Muscle of leg (tissue), 11 donors: ENCODE data around the gene GOLPH3L. TPM values are rescaled to one million over a fixed set of nuclear protein-coding genes. Genes with fewer than 3 reads are reported as not detected.
"Not testable (repeated sequence)": the region's sequence is repeated elsewhere in the genome, so short reads cannot be mapped to it uniquely, and the experiment has no call there.

Experiments used
- DNase-seq: peaks from one replicate; pipeline ENCODE4 v3.0.0; 2013
- H3K27ac ChIP-seq: one replicate; pipeline ENCODE4 v1.5.1; 2013; ENCODE audit warnings: mild to moderate bottlenecking, low read length, control low read depth
- H3K27me3 ChIP-seq: one replicate; pipeline ENCODE4 v1.6.1; 2013; ENCODE audit warnings: low read length; ENCODE audit not compliant: control insufficient read depth, insufficient read depth
- H3K36me3 ChIP-seq: one replicate; pipeline ENCODE4 v1.6.1; 2013; ENCODE audit warnings: low read length; ENCODE audit not compliant: control insufficient read depth, insufficient read depth
- H3K4me1 ChIP-seq: one replicate; pipeline ENCODE4 v1.6.1; 2013; ENCODE audit warnings: low read length; ENCODE audit not compliant: control insufficient read depth, insufficient read depth
- H3K4me3 ChIP-seq: one replicate; pipeline ENCODE4 v1.5.1; 2013; ENCODE audit warnings: low read length, control low read depth
- H3K9me3 ChIP-seq: replicated peaks from 2 replicates; pipeline ENCODE4 v1.6.1; 2013; ENCODE audit warnings: low read depth, low read length; ENCODE audit not compliant: control insufficient read depth
- WGBS: methylation state at CpG from one replicate; pipeline ENCODE4 v1.1.5; 2013; ENCODE audit warnings: missing lambda C conversion rate; ENCODE audit not compliant: insufficient coverage; 5-methylcytosine and 5-hydroxymethylcytosine counted together
- polyA plus RNA-seq, 8 donors: library from polyadenylated mRNA; unstranded; fragments of 120-200 nt; gene quantifications; one replicate each; pipeline versions ENCODE4 v1.2.1 to v1.2.3, GENCODE V29; 2013; ENCODE audit warnings: inconsistent platforms in 1 of 8, low replicate concordance in 1 of 8; ENCODE audit not compliant: insufficient read length in 8 of 8, insufficient read depth in 1 of 8
- total RNA-seq: library from RNA; stranded (reverse); fragments of 120-200 nt; gene quantifications from one replicate; pipeline ENCODE4 v1.2.4, GENCODE V29; 2013

GOLPH3L gene
- total and polyA plus RNA-seq, 9 donors, result 9.3 to 23.6 (median 17.2) TPM

- H3K36me3 ChIP-seq, H3K9me3 ChIP-seq, H3K27ac ChIP-seq, H3K4me3 ChIP-seq, H3K27me3 ChIP-seq, H3K4me1 ChIP-seq, DNase-seq: not testable (repeated sequence)
- WGBS, result no CpG with 5 or more reads among the region's 3 CpGs
Measured at GRCh38 chr1:150605451-150605731, 91.6 kb downstream of the GOLPH3L start.

- Histone ChIP-seq H3K36me3 (peaks cover 2% of the 10 kb centered on the region), H3K9me3 (no peaks in the 10 kb centered on the region), H3K27me3 (no peaks in the 10 kb centered on the region), H3K4me3 (no peak overlapping the region), H3K27ac (peak overlapping the region; percentile 80), H3K4me1 (peaks cover 2% of the 10 kb centered on the region)
- DNase-seq, result no peak
- WGBS, result no CpG with 5 or more reads among the region's 2 CpGs
Measured at GRCh38 chr1:150604226-150604588, 92.7 kb downstream of the GOLPH3L start.

GRCh38 chr1:150603711-150604110 is 93.2 kb downstream of the GOLPH3L start:
- Histone ChIP-seq H3K27ac (no peak overlapping the region), H3K9me3 (no peaks in the 10 kb centered on the region), H3K4me3 (no peak overlapping the region), H3K27me3 (no peaks in the 10 kb centered on the region), H3K4me1 (peaks cover 2% of the 10 kb centered on the region), H3K36me3 (peaks cover 2% of the 10 kb centered on the region)
- WGBS, result no CpG with 5 or more reads among the region's 3 CpGs
- no peak for DNase-seq

GRCh38 chr1:150602372-150602771 is 94.6 kb downstream of the GOLPH3L start:
- not testable (repeated sequence) for H3K4me3 ChIP-seq, H3K9me3 ChIP-seq, H3K4me1 ChIP-seq, DNase-seq, H3K27ac ChIP-seq, H3K27me3 ChIP-seq, H3K36me3 ChIP-seq
- WGBS, result no CpG with 5 or more reads among the region's 12 CpGs

- Histone ChIP-seq H3K36me3 (peaks cover 2% of the 10 kb centered on the region), H3K27me3 (no peaks in the 10 kb centered on the region), H3K4me1 (peaks cover 2% of the 10 kb centered on the region), H3K9me3 (no peaks in the 10 kb centered on the region), H3K4me3 (no peak overlapping the region), H3K27ac (no peak overlapping the region)
- DNase-seq, result no peak
Measured at GRCh38 chr1:150601540-150601939, 95.4 kb downstream of the GOLPH3L start.

- not testable (repeated sequence) for H3K27me3 ChIP-seq, H3K4me1 ChIP-seq, H3K9me3 ChIP-seq, H3K27ac ChIP-seq, DNase-seq, H3K4me3 ChIP-seq, H3K36me3 ChIP-seq
- no CpG with 5 or more reads among the region's 4 CpGs for WGBS
Measured at GRCh38 chr1:150598346-150598745, 98.6 kb downstream of the GOLPH3L start.

- H3K36me3 ChIP-seq, result no peaks in the 10 kb centered on the region
- WGBS, result 83% methylated on average over 1 of the region's 3 CpGs
- no peak for DNase-seq
Measured at GRCh38 chr1:150596976-150597375, 100.0 kb downstream of the GOLPH3L start.

More at GRCh38 chr1:150596976-150597375, 100.0 kb downstream of the GOLPH3L start:
- H3K4me3 ChIP-seq, result no peak overlapping the region
- H3K4me1 ChIP-seq, result no peaks in the 10 kb centered on the region
- H3K9me3 ChIP-seq, result no peaks in the 10 kb centered on the region
- no peaks in the 10 kb centered on the region for H3K27me3 ChIP-seq
- H3K27ac ChIP-seq, result no peak overlapping the region

Other genes with a start within 250 kb of the GOLPH3L start
- gene TARS2, start 209.7 kb downstream of the GOLPH3L start, total RNA-seq, result 15.3 TPM
- gene TARS2, start 209.7 kb downstream of the GOLPH3L start, polyA plus RNA-seq, result 10 to 100 TPM; 15.2 to 28.0 (median 17.7) TPM
- 2.2 TPM for gene ECM1, start 189.0 kb downstream of the GOLPH3L start, total RNA-seq
- 10 to 100 TPM in 1 of 8 donors, 1 to 10 TPM in 7; 2.8 to 12.9 (median 3.9) TPM for gene ECM1, start 189.0 kb downstream of the GOLPH3L start, polyA plus RNA-seq
- gene FALEC, start 181.4 kb downstream of the GOLPH3L start, total RNA-seq, result 0.84 TPM
- gene FALEC, start 181.4 kb downstream of the GOLPH3L start, polyA plus RNA-seq, result 1 to 10 TPM in 2 of 8 donors, under 1 TPM in 5, not detected in 1; 0.32 to 1.6 (median 0.64) TPM
- 20.2 TPM for gene ADAMTSL4, start 147.7 kb downstream of the GOLPH3L start, total RNA-seq
- 10 to 100 TPM; 39.6 to 56.0 (median 44.6) TPM for gene ADAMTSL4, start 147.7 kb downstream of the GOLPH3L start, polyA plus RNA-seq
- gene MCL1, start 117.5 kb downstream of the GOLPH3L start, total RNA-seq, result 113 TPM
- 100 to 1,000 TPM; 121 to 182 (median 136) TPM for gene MCL1, start 117.5 kb downstream of the GOLPH3L start, polyA plus RNA-seq
- gene ENSA, start 67.5 kb downstream of the GOLPH3L start, total RNA-seq, result 76.3 TPM
- 100 to 1,000 TPM in 7 of 8 donors, 10 to 100 TPM in 1; 99.4 to 143 (median 118) TPM for gene ENSA, start 67.5 kb downstream of the GOLPH3L start, polyA plus RNA-seq
- gene HORMAD1, start 23.7 kb upstream of the GOLPH3L start, total RNA-seq, result 0.18 TPM
- gene HORMAD1, start 23.7 kb upstream of the GOLPH3L start, polyA plus RNA-seq, result not detected
- 13.3 TPM for gene CTSS, start 68.6 kb upstream of the GOLPH3L start, total RNA-seq
- 10 to 100 TPM; 11.1 to 20.0 (median 13.9) TPM for gene CTSS, start 68.6 kb upstream of the GOLPH3L start, polyA plus RNA-seq
- gene CTSK, start 111.1 kb upstream of the GOLPH3L start, total RNA-seq, result 110 TPM
- 100 to 1,000 TPM in 1 of 8 donors, 10 to 100 TPM in 7; 42.9 to 102 (median 54.1) TPM for gene CTSK, start 111.1 kb upstream of the GOLPH3L start, polyA plus RNA-seq
- 30.9 TPM for gene ARNT, start 179.4 kb upstream of the GOLPH3L start, total RNA-seq
- gene ARNT, start 179.4 kb upstream of the GOLPH3L start, polyA plus RNA-seq, result 10 to 100 TPM; 30.2 to 44.1 (median 33.1) TPM
- not detected for gene CTXND2, start 190.0 kb upstream of the GOLPH3L start, total RNA-seq
- not detected for gene CTXND2, start 190.0 kb upstream of the GOLPH3L start, polyA plus RNA-seq
- 40.6 TPM for gene SETDB1, start 229.2 kb upstream of the GOLPH3L start, total RNA-seq
- 10 to 100 TPM; 31.5 to 41.5 (median 36.3) TPM for gene SETDB1, start 229.2 kb upstream of the GOLPH3L start, polyA plus RNA-seq